ENCODE results near the gene MBOAT1.
"Not testable (repeated sequence)": the region's sequence is repeated elsewhere in the genome, so short reads cannot be mapped to it uniquely, and the experiment has no call there.

MBOAT1 gene

DNA sequence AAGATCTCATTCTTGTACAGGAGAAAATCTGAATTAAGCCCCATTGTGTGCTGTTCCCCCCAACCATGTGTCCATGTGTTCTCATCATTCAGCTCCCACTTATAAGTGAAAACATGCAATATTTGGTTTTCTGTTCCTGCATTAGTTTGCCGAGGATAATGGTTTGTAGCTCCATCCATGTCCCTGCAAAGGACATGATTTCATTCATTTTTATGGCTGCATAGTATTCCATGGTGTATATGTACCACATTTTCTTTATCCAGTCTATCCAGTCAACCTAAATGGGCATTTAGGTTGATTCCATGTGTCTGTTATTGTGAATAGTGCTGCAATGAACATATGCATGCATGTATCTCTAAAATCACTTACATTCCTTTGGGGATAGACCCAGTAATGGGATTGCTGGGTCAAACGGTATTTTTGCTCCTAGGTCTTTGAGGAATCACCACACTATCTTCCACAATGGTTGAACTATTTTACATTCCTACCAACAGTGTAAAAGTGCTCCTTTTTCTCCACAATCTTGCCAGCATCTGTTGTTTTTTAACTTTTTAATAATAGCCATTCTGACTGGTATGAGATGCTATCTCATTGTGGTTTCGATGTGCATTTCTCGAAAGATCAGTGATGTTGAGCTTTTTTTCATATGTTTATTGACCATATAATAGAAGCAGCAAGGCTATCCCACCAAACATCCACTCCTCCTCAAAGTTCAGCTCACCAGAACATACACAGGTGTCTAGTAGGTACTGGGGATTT, 32.8 kb downstream of the MBOAT1 start:
- H3K36me3 Mint-ChIP-seq; ATAC-seq (ENCODE audit: low read depth); DNase-seq (ENCODE audit: low spot score in 2 of 2); H3K9me3 Mint-ChIP-seq; H3K27me3 Mint-ChIP-seq; H3K27ac Mint-ChIP-seq; H3K4me1 Mint-ChIP-seq; H3K4me3 Mint-ChIP-seq: not testable (repeated sequence)

DNA sequence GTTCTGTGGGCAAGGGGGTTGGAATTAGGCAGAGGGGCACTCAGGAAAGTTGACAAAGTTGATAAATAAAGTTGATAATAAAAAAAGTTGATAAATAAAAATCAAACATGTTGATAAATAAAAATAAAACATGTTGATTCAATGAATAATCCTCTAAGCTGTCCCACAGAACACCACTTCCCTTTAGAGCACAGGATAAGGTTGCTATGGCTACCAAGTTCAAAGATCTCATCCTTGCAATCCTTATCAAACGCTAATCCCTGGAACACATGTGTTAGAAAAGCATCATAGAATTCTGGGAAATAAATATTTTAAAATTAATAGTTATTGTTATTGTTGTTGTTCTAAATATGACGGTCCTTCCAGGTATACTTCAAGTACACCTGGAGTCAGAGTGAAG, 33.9 kb downstream of the MBOAT1 start:
- Mint-ChIP-seq H3K4me1 (peaks cover 9% of the 10 kb centered on the region), H3K27ac (no peak overlapping the region), H3K27me3 (no peaks in the 10 kb centered on the region), H3K4me3 (no peak overlapping the region), H3K9me3 (peaks cover 7% of the 10 kb centered on the region), H3K36me3 (peaks cover 4% of the 10 kb centered on the region)
- DNase-seq (ENCODE audit: low spot score in 2 of 2) (no peak), ATAC-seq (ENCODE audit: low read depth) (no peak)

DNA sequence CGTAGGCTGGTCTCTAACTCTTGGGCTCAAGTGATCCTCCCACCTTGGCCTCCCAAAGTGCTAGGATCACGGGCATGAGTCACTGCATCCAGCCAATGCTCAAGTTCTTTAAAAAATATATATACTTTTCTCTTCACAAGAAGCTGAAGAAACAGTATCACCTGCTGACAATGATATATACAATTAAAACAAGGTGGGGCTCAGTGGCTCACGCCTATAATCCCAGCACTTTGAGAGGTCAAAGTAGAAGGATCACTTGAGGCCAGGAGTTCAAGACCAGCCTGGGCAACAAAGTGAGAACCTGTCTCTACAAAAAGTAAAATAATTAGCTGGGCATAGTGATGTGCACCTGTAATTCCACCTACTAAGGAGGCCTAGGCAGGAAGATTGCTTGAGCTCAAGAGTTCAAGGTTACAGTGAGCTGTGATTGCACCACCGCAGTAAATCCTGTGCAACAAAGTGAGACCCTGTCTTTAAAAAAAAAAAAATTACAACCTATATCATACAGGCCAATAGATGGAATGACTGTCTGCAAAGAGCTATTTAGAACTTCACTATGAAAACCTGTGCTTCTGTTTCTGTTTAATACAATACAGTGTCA, 36.4 kb downstream of the MBOAT1 start:
- Mint-ChIP-seq H3K27me3 (no peaks in the 10 kb centered on the region), H3K9me3 (peaks cover 3% of the 10 kb centered on the region), H3K36me3 (peaks cover 5% of the 10 kb centered on the region), H3K27ac (no peak overlapping the region), H3K4me1 (peaks cover 9% of the 10 kb centered on the region), H3K4me3 (no peak overlapping the region)
- ATAC-seq (ENCODE audit: low read depth): no peak
- DNase-seq (ENCODE audit: low spot score in 2 of 2): no peak

DNA sequence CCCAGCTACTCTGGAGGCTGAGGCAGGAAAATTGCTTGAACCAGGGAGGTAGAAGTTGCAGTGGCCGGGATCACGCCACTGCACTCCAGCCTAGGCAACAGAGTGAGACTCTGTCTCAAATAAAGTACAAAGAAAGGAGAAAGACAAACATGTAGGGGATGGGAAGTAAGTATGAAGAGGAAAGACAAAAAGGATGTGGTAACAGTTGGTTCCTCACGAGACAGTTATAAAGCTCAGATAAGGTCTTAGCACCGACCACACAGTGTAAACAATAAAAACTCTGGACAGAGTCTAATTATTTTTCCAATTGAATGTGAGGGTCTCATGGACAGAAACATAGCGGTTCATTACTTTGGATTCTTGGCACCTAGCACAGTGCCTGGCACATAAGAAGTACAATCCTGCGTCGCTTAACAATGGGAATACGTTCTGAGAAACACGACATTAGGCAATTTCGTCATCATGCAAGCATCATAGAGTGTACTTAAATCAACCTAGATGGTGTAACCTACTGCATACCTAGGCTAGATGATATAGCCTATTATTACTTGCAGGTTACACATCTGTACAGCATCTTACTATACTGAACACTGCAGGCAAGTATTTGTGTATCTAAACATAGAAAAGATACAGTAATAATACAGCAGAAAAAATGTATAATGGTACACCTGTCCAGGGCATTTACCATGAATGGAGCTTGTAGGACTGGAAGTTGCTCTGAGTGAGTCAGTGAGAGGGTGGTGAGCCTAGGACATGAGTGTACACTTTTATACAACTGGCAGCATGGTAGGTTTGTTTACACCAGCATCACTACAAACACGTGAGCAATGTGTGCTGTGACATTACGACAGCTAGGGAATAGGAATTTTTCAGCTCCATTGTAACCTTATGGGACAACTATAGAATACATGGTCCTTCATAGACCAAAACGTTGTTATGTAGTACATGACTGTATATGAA, 38.2 kb downstream of the MBOAT1 start:
- H3K27ac Mint-ChIP-seq: no peak overlapping the region
- DNase-seq (ENCODE audit: low spot score in 2 of 2) (no peak), ATAC-seq (ENCODE audit: low read depth) (no peak)
- H3K4me1 Mint-ChIP-seq: peaks cover 9% of the 10 kb centered on the region
- H3K27me3 Mint-ChIP-seq: no peaks in the 10 kb centered on the region
- H3K4me3 Mint-ChIP-seq: no peak overlapping the region
- H3K36me3 Mint-ChIP-seq: peaks cover 1% of the 10 kb centered on the region
- H3K9me3 Mint-ChIP-seq: no peaks in the 10 kb centered on the region

DNA sequence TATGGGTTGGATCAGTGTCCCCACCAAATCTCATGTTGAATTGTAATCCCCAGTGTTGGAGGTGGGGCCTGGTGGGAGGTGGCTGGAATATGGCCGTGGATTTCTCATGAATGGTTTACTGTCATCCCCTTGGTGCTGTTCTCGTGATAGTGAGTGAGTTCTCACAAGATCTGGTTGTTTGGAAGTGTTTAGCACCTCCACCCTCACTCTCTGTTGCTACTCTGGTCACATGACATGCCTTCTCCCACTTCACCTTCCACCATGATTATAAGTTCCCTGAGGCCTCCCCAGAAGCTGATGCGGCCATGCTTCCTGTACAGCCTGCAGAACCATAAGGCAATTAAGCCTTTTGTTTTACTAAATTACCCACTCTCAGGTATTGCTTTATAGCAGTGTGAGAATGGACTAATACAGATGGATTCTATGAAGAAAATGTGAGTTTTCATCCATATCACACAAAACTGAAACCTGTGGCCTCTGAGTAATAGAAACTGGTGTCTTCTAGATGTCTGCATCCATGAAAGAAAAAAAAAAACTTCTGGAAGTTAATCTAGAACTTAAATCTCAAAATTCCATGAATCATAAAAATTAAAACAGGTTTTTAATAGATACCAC, 39.3 kb downstream of the MBOAT1 start:
- Mint-ChIP-seq H3K4me1 (peaks cover 12% of the 10 kb centered on the region), H3K4me3 (no peak overlapping the region), H3K36me3 (peaks cover 3% of the 10 kb centered on the region), H3K27ac (no peak overlapping the region), H3K9me3 (no peaks in the 10 kb centered on the region), H3K27me3 (peaks cover 4% of the 10 kb centered on the region)
- ATAC-seq (ENCODE audit: low read depth): no peak
- DNase-seq (ENCODE audit: low spot score in 2 of 2): no peak

DNA sequence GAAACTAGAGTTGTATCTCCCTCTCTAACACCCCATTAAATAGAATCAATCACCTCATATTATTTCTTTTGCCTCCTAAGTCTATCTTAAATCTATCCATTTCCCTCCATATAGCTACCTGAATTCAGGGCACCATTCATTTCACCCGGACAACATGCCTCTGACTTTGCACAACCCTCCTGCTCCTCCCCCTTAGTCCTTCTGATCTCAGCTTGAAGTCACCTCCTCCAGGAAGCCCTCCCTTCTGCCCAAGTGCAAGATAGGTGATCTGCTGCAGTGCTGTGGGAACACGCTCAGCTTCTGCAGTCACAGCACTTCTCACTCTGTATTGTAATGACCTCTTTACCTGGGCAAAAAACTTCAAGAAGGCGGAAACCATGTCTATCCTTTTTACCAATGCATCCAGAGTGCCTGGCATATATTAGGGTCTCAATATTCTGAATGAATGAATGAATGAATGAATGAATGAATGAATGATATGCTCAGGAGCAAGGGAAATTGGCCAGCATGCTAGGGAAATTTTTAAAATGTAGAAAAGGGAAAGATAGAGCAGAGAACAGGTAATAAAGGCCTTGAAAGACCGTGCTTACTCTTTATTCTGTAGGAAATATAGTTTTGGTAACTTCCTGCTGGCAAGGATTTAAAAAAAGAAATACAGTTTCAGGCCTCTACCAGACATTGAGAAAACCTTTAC, 41.7 kb downstream of the MBOAT1 start:
- DNase-seq (ENCODE audit: low spot score in 2 of 2) (no peak), ATAC-seq (ENCODE audit: low read depth) (no peak)
- H3K27me3 Mint-ChIP-seq: peaks cover 4% of the 10 kb centered on the region
- H3K4me1 Mint-ChIP-seq: peaks cover 12% of the 10 kb centered on the region
- peaks cover 1% of the 10 kb centered on the region for H3K9me3 Mint-ChIP-seq
- H3K27ac Mint-ChIP-seq: no peak overlapping the region
- no peak overlapping the region for H3K4me3 Mint-ChIP-seq
- peaks cover 5% of the 10 kb centered on the region for H3K36me3 Mint-ChIP-seq

DNA sequence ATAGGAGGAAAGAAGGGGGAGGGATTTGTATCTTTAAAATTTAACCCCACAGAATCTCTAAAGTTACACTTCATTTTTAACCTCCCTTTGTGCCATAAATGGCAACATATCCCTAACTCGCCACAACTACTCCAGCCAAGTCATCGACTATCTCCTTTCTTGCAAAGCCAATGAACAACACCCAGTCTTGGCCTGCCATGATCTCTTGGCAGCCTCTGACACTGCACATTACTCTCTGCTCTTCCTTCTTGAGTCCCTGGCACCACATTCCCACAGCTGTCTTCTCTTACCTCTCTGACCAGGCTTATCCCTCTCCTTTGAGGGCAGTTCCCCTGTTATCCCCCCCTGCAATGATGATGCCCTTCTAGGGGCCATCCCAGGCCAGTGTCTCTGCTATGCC, 42.5 kb downstream of the MBOAT1 start:
- Mint-ChIP-seq H3K4me3 (no peak overlapping the region), H3K9me3 (peaks cover 1% of the 10 kb centered on the region), H3K27me3 (peaks cover 4% of the 10 kb centered on the region), H3K36me3 (peaks cover 5% of the 10 kb centered on the region), H3K27ac (no peak overlapping the region), H3K4me1 (peaks cover 12% of the 10 kb centered on the region)
- DNase-seq (ENCODE audit: low spot score in 2 of 2) (no peak), ATAC-seq (ENCODE audit: low read depth) (no peak)

DNA sequence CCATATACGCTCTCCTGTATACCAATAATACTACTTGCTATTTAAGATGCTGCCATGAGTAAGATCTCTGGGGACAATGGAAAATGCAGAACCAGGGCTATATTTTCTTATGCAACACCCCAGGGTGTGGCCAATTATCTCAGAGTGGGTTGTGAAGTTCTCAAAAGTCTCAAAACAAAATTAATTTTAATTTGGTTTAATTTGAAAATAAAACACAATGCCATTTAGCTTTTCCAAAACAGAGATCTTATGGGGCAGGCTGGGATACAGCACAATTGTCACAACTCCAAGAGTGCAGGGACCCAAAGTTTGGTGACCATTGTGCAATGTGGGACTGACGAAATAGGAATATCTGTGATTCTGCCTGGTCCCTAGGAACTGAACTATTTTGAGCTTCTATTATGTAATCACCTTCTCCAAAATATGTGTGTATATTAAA, 43.1 kb downstream of the MBOAT1 start:
- Mint-ChIP-seq H3K27ac (no peak overlapping the region), H3K9me3 (peaks cover 1% of the 10 kb centered on the region), H3K4me3 (no peak overlapping the region), H3K36me3 (peaks cover 5% of the 10 kb centered on the region), H3K27me3 (peaks cover 4% of the 10 kb centered on the region), H3K4me1 (peaks cover 9% of the 10 kb centered on the region)
- DNase-seq (ENCODE audit: low spot score in 2 of 2) (no peak), ATAC-seq (ENCODE audit: low read depth) (no peak)

DNA sequence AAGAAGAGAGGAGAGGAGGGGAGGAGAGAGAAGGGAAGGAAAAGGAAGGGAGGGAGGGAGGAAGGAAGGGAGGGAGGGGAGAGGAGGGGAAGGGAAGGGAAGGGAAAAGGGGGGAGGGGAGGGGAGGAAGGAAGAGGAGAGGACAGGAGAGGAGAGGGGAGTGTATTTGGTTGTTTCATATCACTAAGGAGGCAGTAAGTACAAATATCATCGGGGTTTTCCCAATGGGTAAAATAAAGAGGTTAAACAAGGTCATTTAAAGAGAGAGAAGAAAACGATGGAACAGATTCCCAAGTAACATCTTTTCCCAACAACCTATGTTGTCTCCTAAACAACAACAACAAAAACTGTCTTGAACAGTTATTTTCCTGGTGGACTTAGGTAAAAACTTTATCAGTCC, 43.6 kb downstream of the MBOAT1 start:
- no peak for DNase-seq (ENCODE audit: low spot score in 2 of 2)
- peaks cover 1% of the 10 kb centered on the region for H3K9me3 Mint-ChIP-seq
- no peak for ATAC-seq (ENCODE audit: low read depth)
- H3K27me3 Mint-ChIP-seq: peaks cover 4% of the 10 kb centered on the region
- H3K4me1 Mint-ChIP-seq: peaks cover 4% of the 10 kb centered on the region
- H3K27ac Mint-ChIP-seq: no peak overlapping the region
- peaks cover 5% of the 10 kb centered on the region for H3K36me3 Mint-ChIP-seq
- no peak overlapping the region for H3K4me3 Mint-ChIP-seq

DNA sequence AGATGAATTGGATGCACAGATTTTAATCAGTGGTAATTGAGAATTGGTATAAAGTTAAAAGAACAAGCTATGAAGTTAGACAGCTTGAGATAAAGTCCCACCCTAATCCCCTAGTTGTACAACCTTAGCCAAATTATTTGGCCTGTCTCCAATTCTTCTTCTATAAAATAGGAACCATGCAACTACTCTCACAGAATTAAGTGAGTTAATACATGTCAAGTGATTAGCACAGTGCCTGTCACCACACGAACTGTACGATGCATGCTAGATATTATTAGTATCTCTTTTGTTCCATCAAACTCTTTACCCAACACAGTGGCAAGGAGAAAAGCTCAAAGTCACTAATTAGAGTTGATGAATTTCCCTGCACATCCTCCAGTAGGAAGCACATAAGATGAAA, 44.7 kb downstream of the MBOAT1 start:
- peaks cover 1% of the 10 kb centered on the region for H3K9me3 Mint-ChIP-seq
- H3K4me3 Mint-ChIP-seq: no peak overlapping the region
- ATAC-seq (ENCODE audit: low read depth) (no peak), DNase-seq (ENCODE audit: low spot score in 2 of 2) (no peak)
- peaks cover 5% of the 10 kb centered on the region for H3K36me3 Mint-ChIP-seq
- H3K27ac Mint-ChIP-seq: no peak overlapping the region
- peaks cover 4% of the 10 kb centered on the region for H3K4me1 Mint-ChIP-seq
- peaks cover 4% of the 10 kb centered on the region for H3K27me3 Mint-ChIP-seq

DNA sequence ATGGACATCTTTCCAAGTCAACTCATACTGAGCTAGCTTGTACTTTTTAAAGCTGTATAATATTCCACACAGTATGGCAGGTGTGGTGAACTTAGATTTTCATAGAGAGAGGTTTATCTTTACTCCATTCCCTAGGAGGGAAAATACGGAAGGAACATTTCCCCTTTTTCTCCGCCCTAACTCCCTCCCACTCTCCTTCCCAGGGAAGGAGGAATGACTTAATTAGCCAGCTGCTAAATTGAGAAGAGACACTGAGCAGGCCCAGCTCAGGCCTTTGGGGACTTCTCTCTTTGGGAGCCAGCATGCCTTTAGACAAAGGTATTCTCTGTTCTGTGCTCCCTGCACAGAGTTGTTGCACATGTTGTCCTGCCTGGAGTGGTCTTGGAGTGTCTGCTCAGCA, 46.1 kb downstream of the MBOAT1 start:
- no peak overlapping the region for H3K27ac Mint-ChIP-seq
- H3K36me3 Mint-ChIP-seq: peaks cover 3% of the 10 kb centered on the region
- DNase-seq (ENCODE audit: low spot score in 2 of 2) (no peak), ATAC-seq (ENCODE audit: low read depth) (no peak)
- H3K4me1 Mint-ChIP-seq: peaks cover 4% of the 10 kb centered on the region
- H3K4me3 Mint-ChIP-seq: no peak overlapping the region
- H3K27me3 Mint-ChIP-seq: peaks cover 4% of the 10 kb centered on the region
- H3K9me3 Mint-ChIP-seq: peaks cover 1% of the 10 kb centered on the region

DNA sequence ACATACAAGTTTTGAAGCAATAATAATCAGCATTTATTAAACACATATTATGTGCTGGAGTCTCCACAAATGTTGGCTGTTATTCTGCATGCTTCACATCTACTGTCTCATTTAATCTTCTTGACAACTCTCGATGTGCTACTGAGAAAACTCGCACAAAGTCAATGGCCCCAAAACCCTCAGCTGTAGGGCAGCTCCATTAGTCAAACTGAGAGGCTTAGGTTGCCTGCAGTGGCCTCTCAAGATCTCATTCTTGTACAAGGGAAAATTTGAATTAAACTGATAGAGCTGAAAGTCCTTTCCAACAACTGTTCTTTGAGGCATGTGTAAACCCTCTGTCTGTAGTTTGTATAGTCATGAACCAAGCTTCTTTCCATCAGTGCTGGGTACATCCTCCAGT, 49.8 kb downstream of the MBOAT1 start:
- Mint-ChIP-seq H3K4me3 (no peak overlapping the region), H3K9me3 (peaks cover 1% of the 10 kb centered on the region), H3K27ac (no peak overlapping the region), H3K4me1 (no peaks in the 10 kb centered on the region), H3K36me3 (peaks cover 2% of the 10 kb centered on the region), H3K27me3 (no peaks in the 10 kb centered on the region)
- DNase-seq (ENCODE audit: low spot score in 2 of 2) (no peak), ATAC-seq (ENCODE audit: low read depth) (no peak)

DNA sequence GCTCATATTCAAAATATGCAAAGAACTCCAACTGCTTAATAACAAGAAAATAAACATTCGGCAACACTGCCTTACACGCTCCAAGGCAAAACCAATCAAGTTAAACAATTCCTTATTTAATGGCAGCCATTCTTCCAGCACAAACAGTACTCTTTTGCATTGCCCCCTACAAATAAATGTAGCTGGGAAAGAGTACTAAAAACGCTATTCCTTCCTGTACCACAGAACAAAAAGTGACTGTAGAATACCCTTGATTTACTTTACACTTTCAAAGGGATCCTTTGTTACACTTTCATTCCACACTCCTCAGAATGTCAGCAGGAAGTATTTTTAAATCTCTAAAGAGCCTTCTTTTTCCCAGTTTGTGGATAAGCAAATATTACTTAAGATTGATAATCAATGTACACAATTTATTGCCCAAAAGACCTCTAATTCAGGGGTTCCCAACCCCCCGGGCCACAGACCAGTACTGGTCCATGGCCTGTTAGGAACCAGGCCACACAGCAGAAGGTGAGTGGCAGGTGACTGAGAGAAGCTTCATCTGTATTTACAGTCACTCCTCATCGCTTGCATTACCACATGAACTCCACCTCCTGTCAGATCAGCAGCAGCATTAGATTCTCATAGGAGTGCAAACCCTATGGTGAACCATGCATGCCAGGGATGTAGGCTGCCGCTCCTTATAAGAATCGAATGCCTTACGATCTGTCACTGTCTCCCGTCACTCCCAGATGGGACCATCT, 51.6 kb downstream of the MBOAT1 start:
- H3K9me3 Mint-ChIP-seq: no peaks in the 10 kb centered on the region
- H3K4me3 Mint-ChIP-seq: no peak overlapping the region
- no peaks in the 10 kb centered on the region for H3K36me3 Mint-ChIP-seq
- DNase-seq (ENCODE audit: low spot score in 2 of 2) (no peak), ATAC-seq (ENCODE audit: low read depth) (no peak)
- H3K27me3 Mint-ChIP-seq: no peaks in the 10 kb centered on the region
- H3K27ac Mint-ChIP-seq: no peak overlapping the region
- H3K4me1 Mint-ChIP-seq: no peaks in the 10 kb centered on the region
